22Rv1 (cell line): Measurements from ENCODE around the gene AIP.

Source experiments
- ZFX ChIP-seq: fragments of 450-650 bp; IDR thresholded peaks from 2 replicates; pipeline ENCODE4 v1.6.1; 2017; ENCODE audit warnings: antibody characterized with exemption, borderline replicate concordance
- TF ChIP-seq, protein P1 (sequence below): fragments of 450-650 bp; IDR thresholded peaks from 2 replicates; pipeline ENCODE4 v1.5.1; 2017; ENCODE audit warnings: mild to moderate bottlenecking

DNA sequence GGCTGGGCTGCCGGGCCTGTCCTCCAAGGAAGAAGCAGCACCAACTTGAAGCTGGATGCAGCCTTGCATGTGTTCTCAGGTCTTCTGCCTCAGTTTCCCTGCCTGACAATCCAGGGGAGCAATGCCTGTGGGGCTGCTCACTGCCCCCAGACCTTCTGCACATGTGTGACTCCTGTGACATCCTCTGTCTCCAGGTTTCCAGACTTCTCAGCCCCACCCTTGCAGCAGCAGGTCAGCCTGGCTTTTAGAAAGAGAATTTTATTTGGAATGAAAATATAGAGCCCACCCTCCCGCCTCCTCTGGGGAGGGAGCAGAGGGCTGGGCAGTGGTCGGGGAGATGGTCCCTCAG is 45.0 kb upstream of the AIP start:
- TF ChIP-seq, protein P1, sequence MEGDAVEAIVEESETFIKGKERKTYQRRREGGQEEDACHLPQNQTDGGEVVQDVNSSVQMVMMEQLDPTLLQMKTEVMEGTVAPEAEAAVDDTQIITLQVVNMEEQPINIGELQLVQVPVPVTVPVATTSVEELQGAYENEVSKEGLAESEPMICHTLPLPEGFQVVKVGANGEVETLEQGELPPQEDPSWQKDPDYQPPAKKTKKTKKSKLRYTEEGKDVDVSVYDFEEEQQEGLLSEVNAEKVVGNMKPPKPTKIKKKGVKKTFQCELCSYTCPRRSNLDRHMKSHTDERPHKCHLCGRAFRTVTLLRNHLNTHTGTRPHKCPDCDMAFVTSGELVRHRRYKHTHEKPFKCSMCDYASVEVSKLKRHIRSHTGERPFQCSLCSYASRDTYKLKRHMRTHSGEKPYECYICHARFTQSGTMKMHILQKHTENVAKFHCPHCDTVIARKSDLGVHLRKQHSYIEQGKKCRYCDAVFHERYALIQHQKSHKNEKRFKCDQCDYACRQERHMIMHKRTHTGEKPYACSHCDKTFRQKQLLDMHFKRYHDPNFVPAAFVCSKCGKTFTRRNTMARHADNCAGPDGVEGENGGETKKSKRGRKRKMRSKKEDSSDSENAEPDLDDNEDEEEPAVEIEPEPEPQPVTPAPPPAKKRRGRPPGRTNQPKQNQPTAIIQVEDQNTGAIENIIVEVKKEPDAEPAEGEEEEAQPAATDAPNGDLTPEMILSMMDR = no peak
- no peak for TF ChIP-seq ZFX
